ENCODE measurements around the gene FAM174B.
A peak's percentile ranks its signal among the peaks of the same experiment; 100 is the strongest.
"Not testable (repeated sequence)": the region's sequence is repeated elsewhere in the genome, so short reads cannot be mapped to it uniquely, and the experiment has no call there.

The FAM174B gene

DNA sequence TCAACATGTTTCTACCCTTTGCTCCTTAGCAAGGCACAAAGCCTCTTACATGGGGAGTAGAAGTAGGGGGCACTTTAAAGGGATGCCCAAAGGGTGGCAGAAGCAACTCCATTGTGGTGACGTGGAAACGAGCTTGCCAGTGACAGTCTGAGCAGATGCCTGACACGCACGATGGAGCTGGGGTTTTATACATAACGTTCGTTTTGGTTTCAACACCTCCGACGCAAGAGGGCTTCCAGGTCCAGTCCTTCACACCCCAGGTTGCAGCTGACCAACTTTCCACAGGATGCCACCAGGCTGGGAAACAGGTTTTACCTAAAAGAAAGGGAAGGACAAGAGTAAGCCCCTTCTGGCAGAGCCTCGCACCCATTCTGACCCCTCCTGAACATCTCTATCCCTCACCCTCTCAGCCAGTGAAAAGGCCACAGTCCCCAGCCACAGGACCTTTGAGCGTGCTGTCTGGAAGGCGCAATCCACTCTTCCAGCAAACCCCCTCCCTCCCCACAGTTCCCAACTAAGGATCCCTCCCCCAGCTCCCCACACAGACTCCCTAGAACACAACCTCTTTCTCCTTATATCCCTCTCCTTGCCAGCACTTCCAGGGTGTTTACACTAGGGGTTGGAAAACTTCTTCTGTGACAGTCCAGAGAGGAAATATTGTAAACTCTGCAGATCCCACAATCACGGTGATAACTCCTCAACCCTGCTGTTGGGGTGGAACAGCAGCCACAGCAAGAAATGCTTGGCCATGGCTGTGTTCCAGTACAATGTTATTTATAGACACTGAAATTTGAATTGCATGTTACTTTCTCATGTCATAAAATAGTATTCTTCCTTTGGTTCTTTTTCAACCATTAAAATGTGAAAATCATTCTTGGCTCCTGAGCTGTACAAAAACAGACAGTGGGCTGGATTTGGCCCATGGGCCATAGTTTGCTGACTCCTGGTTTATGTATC lies 36.2 kb downstream of the FAM174B start:
- Mint-ChIP-seq H3K36me3 (no peaks in the 10 kb centered on the region), H3K27ac (no peak overlapping the region), H3K9me3 (no peaks in the 10 kb centered on the region), H3K4me3 (no peak overlapping the region), H3K4me1 (no peaks in the 10 kb centered on the region)
- DNase-seq (ENCODE audit: low spot score in 2 of 2) (no peak), ATAC-seq (no peak)

DNA sequence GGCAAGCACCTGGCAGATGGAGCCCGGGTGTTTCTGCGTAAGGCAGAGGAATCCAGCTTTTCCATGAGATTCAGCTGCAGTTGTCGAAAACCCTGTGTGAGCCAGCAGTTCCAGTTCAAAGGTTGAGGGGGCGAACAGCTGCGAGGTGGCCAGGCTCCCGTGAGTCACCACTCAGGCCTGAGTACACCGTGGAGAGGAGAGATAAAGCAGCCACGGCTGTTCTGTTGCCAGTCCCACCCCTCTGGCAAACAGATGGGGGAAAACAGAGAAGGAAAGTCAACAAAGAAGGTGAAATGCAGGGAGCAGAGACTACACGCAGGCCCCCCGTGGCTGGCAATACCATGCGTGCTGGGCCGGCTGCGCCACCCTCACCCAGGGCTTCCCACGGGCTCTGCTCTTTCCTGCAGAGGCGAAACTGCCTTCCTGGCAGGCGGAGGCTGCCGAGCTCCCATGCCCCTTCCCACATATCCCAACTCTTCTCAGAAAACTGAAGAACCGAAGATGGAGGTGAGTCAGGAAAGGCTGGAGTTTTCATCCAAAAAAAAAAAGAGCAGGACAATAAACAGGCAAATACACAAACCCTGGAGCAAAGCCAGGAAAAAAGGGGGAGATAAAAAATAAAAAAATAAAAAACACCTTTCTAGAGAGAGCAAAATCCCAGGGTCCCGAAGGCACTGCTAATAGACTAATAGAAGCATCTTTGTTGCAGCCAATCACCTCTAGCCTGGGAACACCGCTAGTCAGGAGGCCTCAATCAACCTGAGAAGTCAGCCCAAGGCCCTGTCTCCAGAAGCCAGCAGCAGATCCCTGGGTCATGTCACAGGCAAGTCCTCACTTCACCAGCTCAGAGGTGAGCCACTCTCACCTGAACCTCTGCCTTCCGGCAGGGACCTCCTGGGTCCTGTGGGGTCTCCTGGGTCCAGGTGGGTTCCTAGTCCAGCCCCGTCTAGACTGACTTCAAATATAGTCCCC lies 37.7 kb downstream of the FAM174B start:
- Mint-ChIP-seq H3K4me3 (no peak overlapping the region), H3K4me1 (no peaks in the 10 kb centered on the region), H3K27ac (no peak overlapping the region), H3K9me3 (no peaks in the 10 kb centered on the region), H3K36me3 (no peaks in the 10 kb centered on the region)
- no peak for ATAC-seq
- DNase-seq (ENCODE audit: low spot score in 2 of 2): no peak

DNA sequence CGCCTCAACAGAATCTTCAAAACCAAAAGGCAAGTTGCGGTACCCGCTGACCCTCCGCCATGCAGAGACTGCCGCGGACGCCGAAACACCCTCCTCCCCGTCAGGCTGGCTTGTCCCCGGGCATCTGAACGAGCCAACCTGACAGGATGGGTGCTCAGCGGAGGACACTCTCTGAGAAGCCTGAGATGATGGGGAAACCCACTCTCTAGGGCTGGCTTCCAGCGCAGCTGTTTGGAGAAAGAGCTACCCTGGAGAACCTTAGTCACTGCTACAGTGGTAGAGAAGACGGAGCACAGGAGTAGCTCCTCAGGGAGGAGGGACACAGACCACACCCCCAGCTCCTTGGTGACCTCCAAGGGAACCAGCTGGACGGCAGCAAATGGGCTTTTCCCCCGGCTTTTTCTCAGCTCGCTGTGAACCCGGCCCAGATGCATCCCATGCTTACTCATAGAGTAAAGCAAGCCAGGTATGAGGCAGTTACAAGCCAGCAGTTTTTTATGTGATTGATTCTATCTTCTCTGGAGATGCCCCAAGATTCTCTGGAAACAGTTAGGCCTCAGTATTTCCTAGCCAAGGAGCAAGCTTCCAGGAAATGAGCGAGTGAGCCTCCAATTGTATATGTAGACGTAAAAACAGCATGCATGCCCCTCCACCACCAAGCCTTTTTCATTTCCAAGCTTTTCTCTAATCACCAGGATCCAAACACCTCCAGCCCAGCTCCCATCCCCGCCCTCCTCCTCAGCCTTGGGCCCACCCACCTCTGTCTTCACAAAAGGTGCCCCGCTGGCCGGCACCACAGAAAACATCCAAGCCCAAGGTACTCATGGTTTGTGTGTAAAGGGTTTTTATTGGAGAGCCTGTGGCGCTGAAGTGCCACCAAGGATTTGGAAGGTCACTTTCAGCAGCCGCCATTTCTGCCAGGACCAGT lies 38.7 kb downstream of the FAM174B start:
- no peaks in the 10 kb centered on the region for H3K9me3 Mint-ChIP-seq
- H3K36me3 Mint-ChIP-seq: no peaks in the 10 kb centered on the region
- no peaks in the 10 kb centered on the region for H3K4me1 Mint-ChIP-seq
- no peak for DNase-seq (ENCODE audit: low spot score in 2 of 2)
- no peak overlapping the region for H3K4me3 Mint-ChIP-seq
- ATAC-seq: no peak
- no peak overlapping the region for H3K27ac Mint-ChIP-seq

DNA sequence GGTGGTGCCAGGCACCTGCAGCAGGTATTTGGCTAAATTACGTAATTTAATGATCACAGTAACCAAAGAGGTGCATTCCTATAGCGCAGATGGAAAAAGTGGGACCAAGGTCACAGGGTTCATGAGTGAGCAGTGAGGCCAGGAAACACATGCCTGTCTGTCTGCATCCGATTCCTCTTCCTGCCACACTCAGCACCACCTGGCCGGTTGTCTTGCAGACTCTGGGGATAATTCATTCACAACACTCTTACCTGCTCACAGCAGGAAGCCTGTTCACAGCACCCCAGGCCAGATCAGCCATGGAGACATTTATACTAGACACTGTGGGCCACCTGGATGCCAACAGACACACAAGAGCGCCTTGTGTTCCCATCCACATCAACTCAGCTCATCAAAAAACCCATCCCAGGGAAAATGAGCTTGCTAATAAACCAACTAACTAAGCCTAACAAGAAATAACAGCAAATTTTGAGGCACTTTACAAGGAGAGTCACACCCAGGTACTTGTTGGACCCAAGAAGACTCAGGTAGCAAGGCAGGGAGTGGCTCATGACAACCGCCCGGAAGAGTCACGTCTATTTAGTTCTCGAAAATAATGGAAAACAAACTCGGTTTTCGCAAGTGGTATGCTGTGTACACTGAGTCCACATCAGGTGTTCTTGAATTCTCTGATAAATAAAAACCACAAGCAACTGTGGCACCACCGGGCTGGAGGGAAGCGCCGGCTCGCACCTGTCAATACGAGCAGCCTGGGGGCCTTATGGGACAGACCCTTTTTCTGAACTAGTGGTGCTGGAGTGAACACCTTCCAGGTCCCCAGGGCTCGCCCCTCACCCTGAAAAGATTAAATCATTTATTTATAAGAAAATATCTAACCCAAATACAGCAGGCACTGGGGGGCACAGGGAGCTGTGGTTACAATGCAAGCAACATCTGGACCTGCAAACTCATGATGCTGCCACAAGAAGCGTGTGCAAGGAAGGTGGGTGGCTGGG lies 40.5 kb downstream of the FAM174B start:
- Mint-ChIP-seq H3K4me1 (no peaks in the 10 kb centered on the region), H3K4me3 (no peak overlapping the region), H3K9me3 (no peaks in the 10 kb centered on the region), H3K36me3 (no peaks in the 10 kb centered on the region), H3K27ac (no peak overlapping the region)
- DNase-seq (ENCODE audit: low spot score in 2 of 2) (no peak), ATAC-seq (no peak)

DNA sequence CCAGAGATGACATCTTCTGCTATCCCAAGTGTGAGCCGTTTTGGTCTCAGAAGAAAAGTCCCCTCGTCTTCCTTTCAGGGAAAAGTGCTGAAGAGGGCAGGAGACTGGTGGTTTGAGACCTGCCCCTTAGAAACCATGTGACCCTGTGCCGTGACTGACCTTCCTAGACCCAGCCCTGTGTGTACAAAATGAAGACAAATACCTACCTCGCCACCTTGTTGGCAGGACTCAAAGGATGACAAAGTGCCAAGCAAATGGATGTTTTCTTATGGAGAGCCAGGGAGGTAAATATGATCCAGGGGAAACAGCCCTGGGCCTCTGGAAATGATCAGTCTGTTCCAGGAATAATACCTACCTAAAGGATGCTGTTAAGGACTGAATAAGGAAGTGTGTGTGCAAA lies 41.3 kb downstream of the FAM174B start:
- no peaks in the 10 kb centered on the region for H3K36me3 Mint-ChIP-seq
- H3K9me3 Mint-ChIP-seq: no peaks in the 10 kb centered on the region
- no peak overlapping the region for H3K27ac Mint-ChIP-seq
- no peak for DNase-seq (ENCODE audit: low spot score in 2 of 2)
- ATAC-seq: no peak
- H3K4me3 Mint-ChIP-seq: no peak overlapping the region
- no peaks in the 10 kb centered on the region for H3K4me1 Mint-ChIP-seq

DNA sequence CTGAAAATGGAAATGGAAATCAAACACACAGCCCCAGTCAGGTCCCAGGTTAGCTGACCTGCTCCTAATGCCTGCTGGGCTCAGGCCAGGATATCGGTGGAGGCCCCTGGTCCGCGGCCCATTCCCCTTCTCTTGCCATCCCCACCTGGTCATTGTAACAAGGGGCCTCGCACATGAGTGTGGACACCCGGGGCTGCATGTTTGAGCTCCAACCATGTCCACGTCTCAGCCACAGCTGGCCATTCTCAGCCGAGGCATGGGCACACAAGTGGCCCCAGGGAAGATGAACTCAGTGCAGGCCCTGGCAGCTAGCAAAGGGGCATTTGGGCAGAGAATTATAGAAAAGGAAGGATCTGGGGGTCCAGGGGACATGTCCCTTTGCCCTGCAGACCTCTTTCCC lies 41.7 kb downstream of the FAM174B start:
- H3K27ac Mint-ChIP-seq: no peak overlapping the region
- no peaks in the 10 kb centered on the region for H3K4me1 Mint-ChIP-seq
- DNase-seq (ENCODE audit: low spot score in 2 of 2) (no peak), ATAC-seq (no peak)
- no peak overlapping the region for H3K4me3 Mint-ChIP-seq
- H3K36me3 Mint-ChIP-seq: no peaks in the 10 kb centered on the region
- no peaks in the 10 kb centered on the region for H3K9me3 Mint-ChIP-seq

DNA sequence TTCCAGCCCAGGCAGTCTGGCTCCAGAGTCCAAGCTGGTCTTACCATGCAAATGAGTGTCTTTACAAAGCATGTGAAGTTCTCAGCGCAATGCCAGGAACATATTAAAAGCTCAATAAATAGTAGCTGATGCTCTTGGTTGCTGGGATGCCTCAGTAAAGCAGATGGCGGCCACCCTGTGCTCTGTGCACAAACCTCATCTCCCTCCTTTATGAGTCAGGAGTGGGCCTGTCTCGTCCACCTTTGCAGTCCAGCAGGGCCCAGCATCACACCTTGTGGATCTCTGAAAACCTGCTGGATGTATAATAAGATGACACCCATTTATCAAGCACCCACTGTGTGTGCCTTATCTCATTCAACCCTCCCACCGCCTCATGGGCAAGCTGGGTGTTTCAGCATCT lies 42.7 kb downstream of the FAM174B start:
- ATAC-seq (no peak), DNase-seq (ENCODE audit: low spot score in 2 of 2) (no peak)
- no peaks in the 10 kb centered on the region for H3K4me1 Mint-ChIP-seq
- H3K36me3 Mint-ChIP-seq: no peaks in the 10 kb centered on the region
- H3K27ac Mint-ChIP-seq: no peak overlapping the region
- no peaks in the 10 kb centered on the region for H3K9me3 Mint-ChIP-seq
- H3K4me3 Mint-ChIP-seq: no peak overlapping the region

DNA sequence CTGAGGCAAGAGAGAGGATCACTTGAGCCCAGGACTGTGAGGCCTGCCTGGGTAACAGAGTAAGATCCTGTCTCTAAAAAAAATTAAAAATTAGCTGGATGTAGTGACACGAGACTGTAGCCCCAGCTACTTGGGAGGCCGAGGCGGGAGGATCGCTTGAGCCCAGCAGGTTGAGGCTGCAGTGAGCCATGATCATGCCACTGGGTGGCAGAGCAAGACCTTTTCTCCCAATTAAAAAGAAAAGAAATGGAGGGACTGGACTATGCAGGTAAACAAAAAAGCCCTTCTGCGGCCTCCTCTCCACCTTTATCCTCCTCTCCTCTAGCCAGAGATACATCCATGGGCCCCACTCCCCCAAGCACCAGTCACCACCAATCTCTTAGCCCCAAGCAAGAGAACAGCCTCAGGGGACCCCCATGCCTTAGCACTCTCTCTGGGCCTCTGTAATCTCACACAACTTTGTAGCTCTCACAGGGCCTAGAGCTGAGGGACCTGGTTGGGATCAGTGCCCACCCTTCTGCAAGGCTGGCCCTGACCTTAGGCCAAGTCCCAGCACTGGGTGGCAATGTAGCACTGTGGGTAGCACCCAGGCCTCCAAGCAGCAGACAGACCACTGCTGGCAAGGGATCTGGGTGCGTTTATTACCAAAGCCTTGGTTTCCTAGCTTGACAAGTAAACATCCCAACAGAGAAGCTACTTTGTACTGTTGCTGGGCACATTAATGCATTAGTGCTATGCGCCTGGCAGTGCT lies 43.4 kb downstream of the FAM174B start:
- H3K4me1 Mint-ChIP-seq: no peaks in the 10 kb centered on the region
- ATAC-seq: peak; percentile 47
- no peaks in the 10 kb centered on the region for H3K36me3 Mint-ChIP-seq
- no peaks in the 10 kb centered on the region for H3K9me3 Mint-ChIP-seq
- H3K27ac Mint-ChIP-seq: no peak overlapping the region
- no peak for DNase-seq (ENCODE audit: low spot score in 2 of 2)
- H3K4me3 Mint-ChIP-seq: no peak overlapping the region

DNA sequence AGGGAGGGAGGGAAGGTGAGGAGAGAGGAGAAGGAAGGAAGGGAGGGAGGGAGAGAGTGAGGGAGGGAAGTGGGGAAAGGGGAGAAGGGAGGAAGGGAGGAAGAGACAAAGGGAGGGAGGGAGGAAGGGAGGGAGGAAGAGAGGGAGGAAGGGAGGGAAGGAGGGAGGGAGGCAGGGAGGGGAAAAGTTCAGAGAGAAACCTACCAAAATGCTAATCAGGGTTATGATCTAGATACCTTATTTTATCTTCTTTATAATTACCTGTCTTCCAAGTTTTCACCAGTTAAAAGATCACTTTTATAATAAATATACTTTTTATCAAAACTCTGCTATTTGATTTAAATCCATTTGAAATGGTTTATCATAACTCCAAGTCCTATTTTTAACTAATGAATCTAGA lies 44.4 kb downstream of the FAM174B start:
- Mint-ChIP-seq H3K4me3 (no peak overlapping the region), H3K27ac (no peak overlapping the region), H3K4me1 (no peaks in the 10 kb centered on the region), H3K9me3 (no peaks in the 10 kb centered on the region), H3K36me3 (no peaks in the 10 kb centered on the region)
- DNase-seq (ENCODE audit: low spot score in 2 of 2) (no peak), ATAC-seq (no peak)

DNA sequence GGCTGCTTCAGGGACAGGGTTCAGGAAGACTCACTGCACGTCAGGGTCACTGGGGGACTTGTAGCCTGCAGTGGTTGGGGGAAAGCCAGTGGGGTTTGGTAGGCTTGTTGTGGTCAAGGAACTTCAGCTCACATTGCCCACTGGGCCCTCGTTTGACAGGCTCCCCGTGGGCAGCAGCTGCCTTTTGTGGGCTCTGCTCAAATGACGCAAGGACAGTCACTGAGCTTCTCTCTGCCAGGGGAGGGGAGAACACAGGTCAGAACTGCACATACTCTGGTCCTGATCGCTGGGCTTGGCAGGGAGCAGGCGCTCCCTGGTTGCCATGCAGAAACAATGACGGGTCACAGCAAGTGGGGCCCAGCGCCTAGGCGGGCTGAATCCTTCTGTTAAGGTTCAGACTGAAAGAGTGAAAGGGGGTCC lies 45.5 kb downstream of the FAM174B start:
- Mint-ChIP-seq H3K4me1 (no peaks in the 10 kb centered on the region), H3K27ac (no peak overlapping the region), H3K4me3 (no peak overlapping the region), H3K9me3 (no peaks in the 10 kb centered on the region), H3K36me3 (no peaks in the 10 kb centered on the region)
- no peak for DNase-seq (ENCODE audit: low spot score in 2 of 2)
- no peak for ATAC-seq

DNA sequence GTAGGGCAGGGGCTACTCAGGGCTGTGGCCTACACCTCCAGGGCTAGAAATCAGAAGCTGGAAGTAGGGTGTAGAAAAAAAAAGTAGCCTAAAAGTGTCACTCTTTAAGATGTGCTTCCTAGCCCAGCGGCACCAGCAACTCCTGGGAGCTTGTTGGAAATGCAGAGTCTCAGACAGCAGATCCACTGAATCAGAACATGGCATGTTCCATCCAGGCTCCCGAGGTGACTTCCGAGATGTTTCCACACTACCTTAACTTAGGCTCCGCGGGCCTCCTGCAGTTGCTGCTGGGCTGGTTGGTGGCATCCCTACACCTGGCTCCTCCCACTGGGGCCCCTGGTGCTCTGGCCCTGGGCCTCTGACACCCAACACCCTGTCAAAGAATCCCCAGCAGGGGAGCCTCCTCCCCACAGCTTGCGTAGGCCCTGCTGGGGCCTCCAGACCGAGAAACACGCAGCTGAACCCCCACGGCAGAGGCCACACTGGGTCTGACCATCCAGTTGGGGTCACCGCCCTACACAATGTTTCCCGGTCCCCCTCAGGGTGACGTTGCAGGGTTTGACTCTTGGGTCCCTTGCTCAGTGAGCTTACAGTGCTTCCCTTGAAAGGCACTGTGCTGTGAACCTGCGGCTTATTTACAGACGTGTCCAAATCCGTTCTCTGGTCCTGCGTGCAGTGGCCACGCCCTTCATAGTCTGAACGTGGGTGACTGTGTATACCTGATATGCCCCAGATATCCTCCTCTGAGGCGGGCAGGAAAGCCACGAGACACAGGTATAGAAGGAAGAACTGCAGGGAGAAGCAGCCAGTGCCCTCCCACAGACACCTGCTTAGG lies 46.5 kb downstream of the FAM174B start:
- Mint-ChIP-seq H3K9me3 (no peaks in the 10 kb centered on the region), H3K4me3 (no peak overlapping the region), H3K27ac (no peak overlapping the region), H3K36me3 (no peaks in the 10 kb centered on the region), H3K4me1 (no peaks in the 10 kb centered on the region)
- no peak for DNase-seq (ENCODE audit: low spot score in 2 of 2)
- ATAC-seq: no peak

DNA sequence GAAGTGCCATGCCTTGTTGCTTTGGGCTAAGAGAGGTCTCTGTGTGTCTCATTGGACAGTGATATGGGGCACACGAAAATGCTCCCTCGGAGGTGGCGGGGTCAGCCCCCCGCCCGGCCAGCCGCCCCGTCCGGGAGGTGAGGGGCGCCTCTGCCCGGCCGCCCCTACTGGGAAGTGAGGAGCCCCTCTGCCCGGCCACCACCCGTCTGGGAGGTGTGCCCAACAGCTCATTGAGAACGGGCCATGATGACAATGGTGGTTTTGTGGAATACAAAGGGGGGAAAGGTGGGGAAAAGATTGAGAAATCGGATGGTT lies 48.8 kb downstream of the FAM174B start:
- not testable (repeated sequence) for H3K36me3 Mint-ChIP-seq; H3K27ac Mint-ChIP-seq; H3K4me1 Mint-ChIP-seq; ATAC-seq; DNase-seq (ENCODE audit: low spot score in 2 of 2); H3K4me3 Mint-ChIP-seq; H3K9me3 Mint-ChIP-seq

All from stimulated activated effector memory CD8-positive, alpha-beta T cell treated with anti-CD3 and anti-CD28 coated beads, Interleukin-12 subunit alpha, Interleukin-12 subunit beta, amount 100 ng/mL, for 72 hours (primary cell).